Loucy (cell line): ENCODE results near the gene HOXD10.

Source experiments
- H2AFZ ChIP-seq: fragments of 200-600 bp; sonication (generic); 2 replicates; pipeline ENCODE4 v1.6.0; 2016; ENCODE audit warnings: antibody characterized with exemption, mild to moderate bottlenecking, low read length, moderate library complexity
- H3F3A ChIP-seq: fragments of 200-600 bp; 2 replicates; pipeline ENCODE4 v1.6.0; 2016; ENCODE audit warnings: antibody characterized with exemption, low read depth, mild to moderate bottlenecking
- H3K27me3 ChIP-seq: fragments of 200-600 bp; sonication (generic); 2 replicates; pipeline ENCODE4 v1.6.1; 2014; ENCODE audit warnings: low read length, mild to moderate bottlenecking; ENCODE audit not compliant: insufficient read depth, poor library complexity, severe bottlenecking
- H3K36me3 ChIP-seq: fragments of 200-600 bp; sonication (generic); 2 replicates; pipeline ENCODE4 v1.6.1; 2016; ENCODE audit warnings: low read length; ENCODE audit not compliant: insufficient read depth
- H3K4me1 ChIP-seq: fragments of 200-600 bp; sonication (generic); 2 replicates; pipeline ENCODE4 v1.5.1; 2014; ENCODE audit warnings: low read length, mild to moderate bottlenecking; ENCODE audit not compliant: insufficient read depth, poor library complexity, severe bottlenecking
- H3K4me2 ChIP-seq: fragments of 200-600 bp; sonication (generic); 2 replicates; pipeline ENCODE4 v1.6.0; 2014; ENCODE audit warnings: antibody characterized with exemption, low read length, low read depth, mild to moderate bottlenecking; ENCODE audit not compliant: poor library complexity, severe bottlenecking
- H3K4me3 ChIP-seq: fragments of 200-600 bp; sonication (generic); 2 replicates; pipeline ENCODE4 v1.5.1; 2014; ENCODE audit warnings: low read length, mild to moderate bottlenecking, mixed read lengths; ENCODE audit not compliant: poor library complexity, severe bottlenecking
- H3K79me2 ChIP-seq: fragments of 200-600 bp; sonication (generic); 2 replicates; pipeline ENCODE4 v1.6.1; 2014; ENCODE audit warnings: low read length; ENCODE audit not compliant: insufficient read depth
- H3K9ac ChIP-seq: fragments of 200-600 bp; sonication (generic); 2 replicates; pipeline ENCODE4 v1.6.0; 2014; ENCODE audit warnings: mild to moderate bottlenecking, low read depth, low read length, moderate library complexity; ENCODE audit not compliant: poor library complexity, severe bottlenecking
- H3K9me2 ChIP-seq: fragments of 200-600 bp; sonication (generic); replicated peaks from 2 replicates; pipeline ENCODE4 v1.6.1; 2016; ENCODE audit warnings: low read depth, low read length, mixed read lengths
- H3K9me3 ChIP-seq: fragments of 200-600 bp; sonication (generic); 2 replicates; pipeline ENCODE4 v1.6.1; 2014; ENCODE audit warnings: mild to moderate bottlenecking, antibody characterized with exemption, low read length, low read depth; ENCODE audit not compliant: insufficient read depth
- H4K20me1 ChIP-seq: fragments of 200-600 bp; sonication (generic); 2 replicates; pipeline ENCODE4 v1.6.0; 2014; ENCODE audit warnings: antibody characterized with exemption, low read length, mild to moderate bottlenecking; ENCODE audit not compliant: insufficient read depth, poor library complexity, severe bottlenecking
- EZH2phosphoT487 ChIP-seq: fragments of 200-600 bp; IDR thresholded peaks from 2 replicates; pipeline ENCODE4 v1.6.1; 2018; ENCODE audit warnings: antibody characterized with exemption, mild to moderate bottlenecking, moderate library complexity, borderline replicate concordance
- TF ChIP-seq, protein P1 (sequence below): fragments of 200-600 bp; sonication (generic); conservative IDR thresholded peaks from 2 replicates; pipeline ENCODE4 v1.5.1; 2014; ENCODE audit warnings: mild to moderate bottlenecking, antibody characterized with exemption, low read length

HOXD10 gene

DNA sequence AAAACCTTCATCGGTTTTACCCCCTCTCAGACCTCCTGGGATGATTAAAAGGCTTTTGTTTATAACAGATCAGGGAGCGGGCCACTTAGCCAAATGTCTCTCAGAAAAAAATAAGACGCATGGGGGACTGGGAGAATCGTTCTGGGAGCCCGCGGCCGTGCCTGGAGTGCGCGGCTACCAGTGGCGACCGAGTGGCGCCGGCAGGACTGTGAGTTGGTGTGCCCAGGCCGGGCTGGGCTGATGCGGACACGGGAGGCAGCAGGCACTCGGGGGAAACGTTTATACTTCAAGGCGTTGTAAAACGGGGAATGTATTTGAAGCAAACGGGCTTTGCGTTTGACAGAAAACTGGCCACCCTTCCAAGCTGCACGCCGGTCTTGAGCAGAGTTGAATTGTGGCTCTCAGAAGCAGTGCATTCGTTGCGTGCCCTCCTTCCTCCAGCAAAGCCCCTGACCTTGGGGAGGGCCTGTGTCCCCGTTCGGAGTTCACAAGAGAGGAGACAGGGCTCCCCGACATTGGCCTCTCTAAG is 4.7 kb upstream of the HOXD10 start:
- Histone ChIP-seq H3K4me1 (peaks cover 10% of the 10 kb centered on the region), H3K4me3 (no peak overlapping the region), H3K4me2 (no peak overlapping the region), H3K79me2 (no peaks in the 10 kb centered on the region), H3K9me2 (no peaks in the 10 kb centered on the region), H4K20me1 (no peaks in the 10 kb centered on the region), H3K9me3 (no peaks in the 10 kb centered on the region), H3F3A (0 out of 2 replicates have a peak, but pooled peaks cover 4% of the 10 kb centered on the region), H2AFZ (no peak overlapping the region), H3K9ac (no peak overlapping the region), H3K36me3 (no peaks in the 10 kb centered on the region), H3K27me3 (peaks cover 52% of the 10 kb centered on the region)
- TF ChIP-seq EZH2phosphoT487: no peak
- TF ChIP-seq, protein P1, sequence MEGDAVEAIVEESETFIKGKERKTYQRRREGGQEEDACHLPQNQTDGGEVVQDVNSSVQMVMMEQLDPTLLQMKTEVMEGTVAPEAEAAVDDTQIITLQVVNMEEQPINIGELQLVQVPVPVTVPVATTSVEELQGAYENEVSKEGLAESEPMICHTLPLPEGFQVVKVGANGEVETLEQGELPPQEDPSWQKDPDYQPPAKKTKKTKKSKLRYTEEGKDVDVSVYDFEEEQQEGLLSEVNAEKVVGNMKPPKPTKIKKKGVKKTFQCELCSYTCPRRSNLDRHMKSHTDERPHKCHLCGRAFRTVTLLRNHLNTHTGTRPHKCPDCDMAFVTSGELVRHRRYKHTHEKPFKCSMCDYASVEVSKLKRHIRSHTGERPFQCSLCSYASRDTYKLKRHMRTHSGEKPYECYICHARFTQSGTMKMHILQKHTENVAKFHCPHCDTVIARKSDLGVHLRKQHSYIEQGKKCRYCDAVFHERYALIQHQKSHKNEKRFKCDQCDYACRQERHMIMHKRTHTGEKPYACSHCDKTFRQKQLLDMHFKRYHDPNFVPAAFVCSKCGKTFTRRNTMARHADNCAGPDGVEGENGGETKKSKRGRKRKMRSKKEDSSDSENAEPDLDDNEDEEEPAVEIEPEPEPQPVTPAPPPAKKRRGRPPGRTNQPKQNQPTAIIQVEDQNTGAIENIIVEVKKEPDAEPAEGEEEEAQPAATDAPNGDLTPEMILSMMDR: no peak

DNA sequence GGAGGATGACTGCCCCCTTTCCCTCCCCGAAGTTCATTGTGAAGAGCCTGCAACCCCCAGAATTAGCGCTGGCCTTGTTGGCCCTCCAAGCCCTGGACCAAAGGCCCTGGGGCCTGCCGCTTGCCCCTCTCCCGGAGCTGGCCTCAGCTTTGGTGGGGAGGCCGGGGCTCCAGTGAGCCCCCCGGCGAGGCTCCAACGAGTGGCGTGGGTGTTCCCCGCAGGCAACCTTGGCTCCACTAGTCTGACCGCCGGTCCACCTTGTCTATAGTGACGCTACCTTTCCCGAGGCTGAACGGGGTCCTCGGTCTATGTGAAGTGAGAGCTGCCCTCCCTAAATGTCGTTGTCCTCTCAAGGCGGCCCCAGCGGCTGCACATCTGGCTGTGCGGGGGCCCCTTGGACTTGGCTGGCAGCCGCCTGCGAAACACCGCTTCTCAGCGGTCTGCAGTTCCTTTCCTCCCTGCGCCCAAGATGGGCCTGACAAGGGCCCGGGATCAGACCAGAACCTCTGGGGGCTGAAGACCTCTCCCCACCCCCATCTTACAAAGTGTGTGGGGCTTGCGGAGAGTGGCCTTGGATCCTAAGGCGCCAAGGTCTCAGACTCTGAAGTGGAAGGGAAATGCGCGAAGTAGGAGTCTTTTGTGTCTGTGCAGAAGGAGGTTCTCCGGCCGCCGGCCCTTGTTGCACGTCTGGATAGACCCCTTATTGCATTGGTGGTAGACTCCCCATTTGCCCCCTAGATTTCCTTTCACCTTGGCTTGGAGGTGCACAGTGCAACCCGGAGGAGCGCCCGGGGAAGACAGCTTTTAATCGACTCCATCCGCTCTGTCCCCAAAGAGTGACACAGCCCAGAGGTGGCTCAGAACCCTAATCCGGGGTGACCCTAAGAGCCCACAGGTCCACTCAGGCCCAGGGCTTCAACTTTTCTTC is 3.9 kb upstream of the HOXD10 start:
- Histone ChIP-seq H3K9me3 (no peaks in the 10 kb centered on the region), H3K4me3 (no peak overlapping the region), H3K27me3 (peaks cover 59% of the 10 kb centered on the region), H3K4me2 (no peak overlapping the region), H3K36me3 (no peaks in the 10 kb centered on the region), H3K9ac (no peak overlapping the region), H3K4me1 (peaks cover 10% of the 10 kb centered on the region), H3K9me2 (no peaks in the 10 kb centered on the region), H3F3A (0 out of 2 replicates have a peak, but pooled peaks cover 4% of the 10 kb centered on the region), H4K20me1 (no peaks in the 10 kb centered on the region), H3K79me2 (no peaks in the 10 kb centered on the region), H2AFZ (no peak overlapping the region)
- TF ChIP-seq, protein P1: no peak
- TF ChIP-seq EZH2phosphoT487: no peak

DNA sequence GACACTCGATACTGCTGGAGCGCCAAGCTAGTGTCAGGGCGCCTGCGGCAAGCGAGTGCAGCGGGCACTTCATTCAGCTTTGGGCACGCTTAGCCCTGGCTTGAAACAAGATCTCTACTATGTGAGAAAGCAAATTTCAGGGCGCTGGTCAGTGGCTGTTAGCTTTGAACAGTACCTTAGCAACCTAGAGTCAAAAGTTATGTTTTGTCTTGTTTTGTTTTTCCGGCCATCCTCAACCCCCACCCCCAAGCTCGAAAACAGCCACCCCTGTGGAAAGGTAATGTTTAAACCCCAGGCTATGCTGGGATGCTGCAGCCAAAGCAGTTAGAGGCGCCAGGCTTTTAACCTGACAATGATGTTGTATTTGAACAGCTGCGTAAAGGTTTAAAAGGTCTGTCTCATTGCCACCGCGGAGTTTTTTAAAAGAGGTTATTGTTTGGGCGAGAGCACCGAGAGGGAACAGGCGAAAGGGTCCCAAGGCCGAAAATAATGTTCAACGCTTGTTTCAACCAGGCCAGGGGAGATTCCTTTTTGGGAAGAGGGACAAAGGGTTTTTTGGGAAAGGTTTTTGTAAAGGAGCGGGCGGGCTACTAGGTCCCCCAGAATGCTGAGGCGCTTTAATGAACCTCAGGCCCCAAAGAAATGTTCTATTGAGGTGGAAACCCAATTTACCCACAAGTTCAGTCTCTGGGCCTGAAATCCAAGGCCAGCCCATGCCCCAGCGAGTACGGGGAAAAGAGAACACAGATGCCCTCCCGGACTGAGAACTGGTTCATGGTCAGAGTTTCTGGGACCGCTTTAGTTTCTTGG is 2.3 kb upstream of the HOXD10 start:
- Histone ChIP-seq H3K4me2 (no peak overlapping the region), H3K4me3 (no peak overlapping the region), H4K20me1 (no peaks in the 10 kb centered on the region), H3K9me2 (no peaks in the 10 kb centered on the region), H3K9me3 (no peaks in the 10 kb centered on the region), H3K79me2 (no peaks in the 10 kb centered on the region), H3K9ac (no peak overlapping the region), H3K36me3 (no peaks in the 10 kb centered on the region), H3K27me3 (peaks cover 70% of the 10 kb centered on the region), H3F3A (0 out of 2 replicates have a peak, but pooled peaks cover 4% of the 10 kb centered on the region), H3K4me1 (peaks cover 10% of the 10 kb centered on the region), H2AFZ (no peak overlapping the region)
- TF ChIP-seq, protein P1: no peak
- TF ChIP-seq EZH2phosphoT487: no peak
